HG03521 (cell line): ENCODE results near the gene SORCS2.
"Not testable (repeated sequence)": the region's sequence is repeated elsewhere in the genome, so short reads cannot be mapped to it uniquely, and the experiment has no call there.

Experiments used
- ATAC-seq: cut with Tn5 transposase; IDR thresholded peaks from one replicate; pipeline ENCODE4 v1.9.1; 2021; ENCODE audit warnings: mild to moderate bottlenecking, moderate library complexity; ENCODE audit not compliant: unreplicated experiment

The SORCS2 gene

GRCh38 chr4:7198440-7199128 lies 6.2 kb downstream of the SORCS2 start:
- ATAC-seq: no peak

DNA sequence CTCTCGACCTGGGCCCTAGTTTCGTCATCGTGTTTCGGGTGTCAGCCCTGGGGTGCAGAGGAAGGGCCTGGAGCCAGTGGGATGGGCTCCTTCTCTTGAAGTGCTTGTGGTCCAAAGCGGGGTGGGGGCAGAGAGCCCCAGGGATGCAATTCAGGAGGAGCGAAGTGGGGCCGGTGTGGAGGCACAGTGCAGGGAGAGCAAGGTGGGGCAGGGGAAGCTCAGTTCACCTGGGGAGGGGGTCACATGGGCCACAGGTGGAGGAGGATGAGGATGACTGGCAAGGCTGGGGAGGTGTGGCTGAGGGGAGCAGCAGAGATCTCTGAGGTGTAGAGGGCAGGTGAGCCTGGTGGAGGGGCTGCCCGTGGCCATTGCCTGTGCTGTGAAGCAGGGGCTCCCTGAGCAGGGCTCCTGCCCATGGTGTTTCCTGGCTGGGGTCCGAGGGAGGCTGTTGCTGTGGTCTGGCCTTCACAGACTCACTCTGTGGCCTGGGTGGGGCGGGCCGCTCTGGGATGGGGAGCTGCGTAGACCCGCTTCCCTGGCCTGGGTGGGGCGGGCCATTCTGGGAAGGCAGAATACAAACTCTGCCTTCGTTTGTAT lies 6.9 kb downstream of the SORCS2 start:
- ATAC-seq: no peak

DNA sequence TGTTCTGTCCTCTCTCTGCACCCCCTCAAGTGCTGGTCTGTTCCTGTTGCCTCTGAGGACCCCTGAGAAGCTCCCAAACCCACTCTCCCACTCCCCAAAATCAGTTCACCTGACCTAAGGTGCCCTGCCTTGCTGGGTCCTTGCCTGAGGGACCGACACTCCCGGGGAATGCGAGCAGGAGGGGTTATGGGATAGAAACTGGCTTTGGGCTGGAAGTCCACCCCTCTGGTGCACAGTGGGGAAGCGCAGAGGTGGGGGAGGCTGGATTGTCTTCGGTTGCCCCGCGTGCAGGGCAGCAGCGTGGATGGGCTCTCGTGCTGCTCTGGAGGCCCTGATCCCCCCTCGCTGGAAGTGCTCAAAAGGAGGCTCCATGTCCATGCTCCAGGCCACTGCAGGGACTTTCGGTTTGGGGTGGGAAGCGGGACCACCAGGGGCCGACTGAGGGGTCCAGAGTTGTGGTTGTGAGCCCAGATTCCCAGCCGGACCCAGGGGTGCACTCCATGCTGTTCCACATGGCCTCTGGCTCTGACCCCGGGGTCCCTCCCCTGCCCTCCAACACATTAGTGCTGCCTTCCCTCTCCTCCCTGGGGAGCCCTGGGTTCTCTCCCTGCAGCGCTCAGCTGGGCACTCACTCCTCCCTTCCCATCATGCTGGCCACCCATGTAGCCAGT lies 7.6 kb downstream of the SORCS2 start:
- ATAC-seq: no peak

GRCh38 chr4:7200801-7201200 lies 8.5 kb downstream of the SORCS2 start:
- ATAC-seq: no peak

GRCh38 chr4:7201420-7202305 lies 9.3 kb downstream of the SORCS2 start:
- ATAC-seq: no peak

DNA sequence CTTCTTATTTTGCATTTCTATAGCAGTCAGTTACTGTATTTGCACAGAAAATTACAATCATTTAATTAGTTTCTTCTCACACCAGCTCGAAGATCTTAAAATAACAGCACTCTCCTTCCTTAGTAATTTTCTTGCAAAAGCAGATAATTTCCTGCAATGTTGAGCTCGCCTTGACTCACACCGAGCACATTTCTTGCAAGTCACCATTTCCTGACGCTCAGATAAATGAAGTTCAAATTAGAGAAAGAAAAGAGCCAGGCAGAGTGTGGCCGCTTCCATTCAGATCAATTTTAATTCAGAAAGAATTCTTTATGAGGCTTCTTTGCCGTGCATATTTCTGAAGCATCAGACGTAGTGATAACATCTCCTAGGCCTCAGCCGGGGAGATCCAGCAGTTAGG lies 10.1 kb downstream of the SORCS2 start:
- ATAC-seq: no peak

GRCh38 chr4:7204656-7205387 lies 12.5 kb downstream of the SORCS2 start:
- no peak for ATAC-seq

- no peak for ATAC-seq
Observed at GRCh38 chr4:7206385-7206784, 14.0 kb downstream of the SORCS2 start.

GRCh38 chr4:7206911-7207567 lies 14.7 kb downstream of the SORCS2 start:
- ATAC-seq: no peak

- ATAC-seq: no peak
Observed at GRCh38 chr4:7207628-7208231, 15.4 kb downstream of the SORCS2 start.

- ATAC-seq: no peak
Observed at GRCh38 chr4:7208509-7209451, 16.4 kb downstream of the SORCS2 start.

- ATAC-seq: no peak
Observed at GRCh38 chr4:7209699-7210098, 17.4 kb downstream of the SORCS2 start.

- ATAC-seq: no peak
Observed at GRCh38 chr4:7210824-7211223, 18.5 kb downstream of the SORCS2 start.

DNA sequence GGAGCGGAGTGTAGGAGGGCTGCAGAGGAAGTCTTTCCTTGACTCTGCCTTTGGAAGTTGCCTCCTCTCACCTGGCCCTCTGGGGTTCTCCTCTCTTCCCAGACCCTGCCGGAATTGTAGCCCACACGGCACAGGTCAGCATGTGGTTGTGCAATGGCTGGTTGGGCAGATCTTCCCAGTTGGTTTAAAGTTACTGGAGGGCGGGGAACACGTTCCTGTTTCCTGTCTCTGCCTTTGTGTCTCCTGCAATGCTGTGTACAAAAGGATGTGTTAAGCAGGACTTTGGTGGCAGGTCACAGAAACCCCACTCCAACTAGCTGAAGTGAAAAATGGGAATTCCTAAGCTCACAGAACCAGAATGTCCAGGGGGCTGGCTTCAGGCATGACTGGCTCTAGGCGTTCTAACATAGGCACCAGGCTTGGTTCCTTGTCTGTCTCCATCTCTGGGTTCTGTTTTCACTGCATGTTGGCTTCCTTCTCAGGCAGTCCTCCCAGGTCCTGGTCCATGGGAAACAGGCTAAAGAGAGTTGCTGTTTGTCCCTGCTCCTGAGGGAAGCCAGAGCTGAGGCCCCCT lies 19.9 kb downstream of the SORCS2 start:
- ATAC-seq: no peak

- ATAC-seq: no peak
Observed at GRCh38 chr4:7212921-7213320, 20.6 kb downstream of the SORCS2 start.

- ATAC-seq: no peak
Observed at GRCh38 chr4:7213807-7214206, 21.5 kb downstream of the SORCS2 start.

- no peak for ATAC-seq
Observed at GRCh38 chr4:7214359-7214758, 22.0 kb downstream of the SORCS2 start.

GRCh38 chr4:7215187-7215586 lies 22.8 kb downstream of the SORCS2 start:
- ATAC-seq: not testable (repeated sequence)
